HepG2 (cell line): ENCODE data around the gene STYXL1. TPM values are rescaled to one million over a fixed set of nuclear protein-coding genes. Genes with fewer than 3 reads are reported as not detected.
A peak's percentile ranks its signal among the peaks of the same experiment; 100 is the strongest.

Source experiments
- AKAP8 ChIP-seq: sonication (generic); formaldehyde crosslinking; IDR thresholded peaks from 2 replicates; pipeline ENCODE4 v1.5.1; 2020; ENCODE audit warnings: mild to moderate bottlenecking, missing genetic modification reagents
- DNMT1 ChIP-seq: sonication (generic); formaldehyde crosslinking; IDR thresholded peaks from 2 replicates; pipeline ENCODE4 v1.5.1; 2020; ENCODE audit warnings: mild to moderate bottlenecking, missing genetic modification reagents
- FOXM1 ChIP-seq: sonication (generic); formaldehyde crosslinking; IDR thresholded peaks from 2 replicates; pipeline ENCODE4 v1.5.0; 2020; ENCODE audit warnings: missing genetic modification reagents
- FOXO1 ChIP-seq: sonication (generic); formaldehyde crosslinking; IDR thresholded peaks from 2 replicates; pipeline ENCODE4 v1.4.0; 2020; ENCODE audit warnings: missing genetic modification reagents
- GABPB1 ChIP-seq: IDR thresholded peaks from 2 replicates; pipeline ENCODE4 v1.6.1; 2016; ENCODE audit warnings: mild to moderate bottlenecking, missing genetic modification reagents, moderate library complexity, missing compliant biosample characterization
- IKZF1 ChIP-seq: fragments of 450-650 bp; IDR thresholded peaks from 2 replicates; pipeline ENCODE4 v1.7.1; 2016
- ISL2 ChIP-seq: sonication (generic); formaldehyde crosslinking; IDR thresholded peaks from 2 replicates; pipeline ENCODE4 v1.5.0; 2020; ENCODE audit warnings: missing genetic modification reagents
- KLF15 ChIP-seq: sonication (generic); formaldehyde crosslinking; IDR thresholded peaks from 2 replicates; pipeline ENCODE4 v1.8.1; 2023; ENCODE audit warnings: borderline replicate concordance, mild to moderate bottlenecking, inconsistent platforms, missing genetic modification reagents, mixed read lengths
- NONO ChIP-seq, 2 experiments: fragments of 450-650 bp in 1 of 2; sonication (generic) in 1 of 2; formaldehyde crosslinking in 1 of 2; IDR thresholded peaks in 1 of 2; conservative IDR thresholded peaks in 1 of 2; 2 replicates each; pipeline versions ENCODE4 v1.6.1 to v1.8.0; 2017 to 2022; ENCODE audit warnings: mild to moderate bottlenecking in 1 of 2, missing genetic modification reagents in 1 of 2, moderate library complexity in 1 of 2
- RBFOX2 ChIP-seq: fragments of 200-400 bp; formaldehyde crosslinking; IDR thresholded peaks from 2 replicates; pipeline ENCODE4 v1.6.1; 2017; ENCODE audit warnings: low read depth, mild to moderate bottlenecking, low read length
- SATB2 ChIP-seq: sonication (generic); formaldehyde crosslinking; IDR thresholded peaks from 2 replicates; pipeline ENCODE4 v1.5.0; 2020; ENCODE audit warnings: missing genetic modification reagents
- SPEN ChIP-seq: sonication (generic); formaldehyde crosslinking; IDR thresholded peaks from 2 replicates; pipeline ENCODE4 v1.5.1; 2020; ENCODE audit warnings: low read depth, mild to moderate bottlenecking, missing genetic modification reagents
- ZBTB1 ChIP-seq: sonication (generic); formaldehyde crosslinking; IDR thresholded peaks from 2 replicates; pipeline ENCODE4 v1.4.0; 2020; ENCODE audit warnings: missing genetic modification reagents, borderline replicate concordance
- ZC3H4 ChIP-seq: sonication (generic); formaldehyde crosslinking; IDR thresholded peaks from 2 replicates; pipeline ENCODE4 v1.4.0; 2020; ENCODE audit warnings: missing genetic modification reagents, borderline replicate concordance
- ZNF136 ChIP-seq: sonication (generic); formaldehyde crosslinking; IDR thresholded peaks from 2 replicates; pipeline ENCODE4 v1.8.1; 2022; ENCODE audit warnings: low read depth, mild to moderate bottlenecking, moderate library complexity, missing genetic modification reagents
- ZNF260 ChIP-seq: sonication (generic); formaldehyde crosslinking; IDR thresholded peaks from 2 replicates; pipeline ENCODE4 v1.4.0; 2020; ENCODE audit warnings: missing genetic modification reagents, low read depth, mild to moderate bottlenecking, borderline replicate concordance
- ZNF264 ChIP-seq: sonication (generic); formaldehyde crosslinking; IDR thresholded peaks from 2 replicates; pipeline ENCODE4 v1.4.0; 2020; ENCODE audit warnings: missing genetic modification reagents
- ZNF33A ChIP-seq: sonication (generic); formaldehyde crosslinking; IDR thresholded peaks from 2 replicates; pipeline ENCODE4 v1.5.1; 2020; ENCODE audit warnings: missing genetic modification reagents, mild to moderate bottlenecking, moderate library complexity, borderline replicate concordance
- ZNF530 ChIP-seq: sonication (generic); formaldehyde crosslinking; IDR thresholded peaks from 2 replicates; pipeline ENCODE4 v1.5.0; 2020; ENCODE audit warnings: low read depth, mild to moderate bottlenecking, missing genetic modification reagents
- ZNF546 ChIP-seq: sonication (generic); formaldehyde crosslinking; conservative IDR thresholded peaks from 2 replicates; pipeline ENCODE4 v1.8.1; 2023; ENCODE audit warnings: mild to moderate bottlenecking, missing genetic modification reagents
- ZNF614 ChIP-seq: IDR thresholded peaks from 2 replicates; pipeline ENCODE4 v1.6.1; 2018; ENCODE audit warnings: missing biosample characterization, missing genetic modification reagents, inconsistent platforms, borderline replicate concordance
- ZNF644 ChIP-seq: IDR thresholded peaks from 2 replicates; pipeline ENCODE4 v1.6.1; 2016; ENCODE audit warnings: low read depth
- ZSCAN9 ChIP-seq: IDR thresholded peaks from 2 replicates; pipeline ENCODE4 v1.6.1; 2016; ENCODE audit warnings: borderline replicate concordance
- polyA plus RNA-seq, 8 experiments: library from polyadenylated mRNA; depleted of rRNA in 3 of 8; stranded (reverse) in 7 of 8; unstranded in 1 of 8; fragments of >200 nt; fragmentation: Illumina TruSeq in 4 of 8; extraction: Trizol in 4 of 8; gene quantifications; 2 replicates each; pipeline versions ENCODE4 v1.2.1 to v1.2.3, GENCODE V29; 2011 to 2016; ENCODE audit warnings: low read depth in 4 of 8, missing spikeins in 1 of 8, mixed read lengths in 1 of 8; ENCODE audit not compliant: insufficient read depth in 1 of 8
- total RNA-seq, 5 experiments: library from RNA; depleted of rRNA; stranded (reverse); fragments of >200 nt; fragmentation: Illumina TruSeq; extraction: Trizol; gene quantifications; 2 replicates each; pipeline ENCODE4 v1.2.3, GENCODE V29; 2016; ENCODE audit warnings: low read depth in 1 of 5
- TF ChIP-seq, protein P1 (sequence below): sonication (generic); formaldehyde crosslinking; IDR thresholded peaks from 2 replicates; pipeline ENCODE4 v1.4.0; 2020; ENCODE audit warnings: missing genetic modification reagents, mild to moderate bottlenecking, borderline replicate concordance
- TF ChIP-seq, protein P2 (sequence below): sonication (generic); formaldehyde crosslinking; conservative IDR thresholded peaks from 2 replicates; pipeline ENCODE4 v1.8.0; 2022; ENCODE audit warnings: missing genetic modification reagents
- TF ChIP-seq, protein P3 (sequence below): IDR thresholded peaks from 2 replicates; pipeline ENCODE4 v1.6.1; 2018; ENCODE audit warnings: missing genetic modification reagents, mild to moderate bottlenecking, missing compliant biosample characterization

STYXL1 gene
- total and polyA plus RNA-seq, 2 of the 13 experiments (the other 11 are each of a cell fraction or from before 2014, with no cell fraction given), result 23.9 to 38.3 TPM

DNA sequence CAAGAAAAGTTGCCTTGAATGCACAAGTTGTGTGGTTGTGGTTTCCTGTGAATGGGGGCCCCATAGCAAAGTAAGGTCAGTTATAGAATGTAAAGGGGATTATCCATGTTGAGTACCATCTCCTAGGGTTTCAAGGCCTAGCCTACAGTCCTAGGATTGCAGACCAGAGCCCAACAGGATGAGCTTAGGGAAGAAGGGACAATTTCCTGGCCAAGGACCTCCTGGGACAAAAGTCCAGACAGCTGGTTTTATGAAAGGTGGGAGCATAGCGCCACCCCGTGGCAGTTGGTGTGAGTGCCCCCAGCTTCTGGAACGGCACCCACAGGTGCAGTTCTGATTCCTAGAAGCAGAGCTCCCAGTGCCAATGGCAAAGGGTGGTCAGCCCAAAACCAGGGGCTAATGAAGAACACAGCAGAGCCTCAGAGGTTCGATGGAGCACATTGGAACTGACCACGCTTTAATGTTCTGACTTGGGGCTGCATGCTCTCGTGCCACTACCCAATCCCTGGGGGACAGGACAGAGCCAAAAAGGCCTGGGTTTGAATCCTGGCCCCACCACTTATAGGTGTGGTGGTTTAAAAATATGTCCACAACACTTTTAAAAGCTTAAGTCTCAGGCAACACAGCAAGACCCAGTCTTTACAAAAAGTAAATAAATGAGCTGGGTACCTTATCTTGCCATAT, 27.6 kb downstream of the STYXL1 start (continued):
- TF ChIP-seq GABPB1 (CRISPR knock-in tag), result no peak; the same call in 1 of the 2 replicates
- no peak for TF ChIP-seq ZC3H4 (CRISPR knock-in tag)
- TF ChIP-seq KLF15 (CRISPR knock-in tag), result no peak
- TF ChIP-seq ZSCAN9 (CRISPR knock-in tag), result no peak
- no peak for TF ChIP-seq FOXO1 (CRISPR knock-in tag)
- TF ChIP-seq ZNF546, result no peak
- TF ChIP-seq, protein P1, sequence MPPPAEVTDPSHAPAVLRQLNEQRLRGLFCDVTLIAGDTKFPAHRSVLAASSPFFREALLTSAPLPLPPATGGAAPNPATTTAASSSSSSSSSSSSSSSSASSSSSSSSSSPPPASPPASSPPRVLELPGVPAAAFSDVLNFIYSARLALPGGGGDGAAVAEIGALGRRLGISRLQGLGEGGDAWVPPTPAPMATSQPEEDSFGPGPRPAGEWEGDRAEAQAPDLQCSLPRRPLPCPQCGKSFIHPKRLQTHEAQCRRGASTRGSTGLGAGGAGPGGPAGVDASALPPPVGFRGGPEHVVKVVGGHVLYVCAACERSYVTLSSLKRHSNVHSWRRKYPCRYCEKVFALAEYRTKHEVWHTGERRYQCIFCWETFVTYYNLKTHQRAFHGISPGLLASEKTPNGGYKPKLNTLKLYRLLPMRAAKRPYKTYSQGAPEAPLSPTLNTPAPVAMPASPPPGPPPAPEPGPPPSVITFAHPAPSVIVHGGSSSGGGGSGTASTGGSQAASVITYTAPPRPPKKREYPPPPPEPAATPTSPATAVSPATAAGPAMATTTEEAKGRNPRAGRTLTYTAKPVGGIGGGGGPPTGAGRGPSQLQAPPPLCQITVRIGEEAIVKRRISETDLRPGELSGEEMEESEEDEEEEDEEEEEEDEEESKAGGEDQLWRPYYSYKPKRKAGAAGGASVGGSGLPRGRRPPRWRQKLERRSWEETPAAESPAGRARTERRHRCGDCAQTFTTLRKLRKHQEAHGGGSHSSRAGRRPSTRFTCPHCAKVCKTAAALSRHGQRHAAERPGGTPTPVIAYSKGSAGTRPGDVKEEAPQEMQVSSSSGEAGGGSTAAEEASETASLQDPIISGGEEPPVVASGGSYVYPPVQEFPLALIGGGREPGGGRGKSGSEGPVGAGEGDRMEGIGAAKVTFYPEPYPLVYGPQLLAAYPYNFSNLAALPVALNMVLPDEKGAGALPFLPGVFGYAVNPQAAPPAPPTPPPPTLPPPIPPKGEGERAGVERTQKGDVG (CRISPR knock-in tag), result no peak
- no peak for TF ChIP-seq ZNF33A (CRISPR knock-in tag)
- no peak for TF ChIP-seq ZNF644 (CRISPR knock-in tag)
- no peak for TF ChIP-seq DNMT1 (CRISPR knock-in tag)
- no peak for TF ChIP-seq FOXM1 (CRISPR knock-in tag)
- TF ChIP-seq IKZF1, result no peak
- TF ChIP-seq ZNF136 (CRISPR knock-in tag), result no peak
- TF ChIP-seq, protein P2, sequence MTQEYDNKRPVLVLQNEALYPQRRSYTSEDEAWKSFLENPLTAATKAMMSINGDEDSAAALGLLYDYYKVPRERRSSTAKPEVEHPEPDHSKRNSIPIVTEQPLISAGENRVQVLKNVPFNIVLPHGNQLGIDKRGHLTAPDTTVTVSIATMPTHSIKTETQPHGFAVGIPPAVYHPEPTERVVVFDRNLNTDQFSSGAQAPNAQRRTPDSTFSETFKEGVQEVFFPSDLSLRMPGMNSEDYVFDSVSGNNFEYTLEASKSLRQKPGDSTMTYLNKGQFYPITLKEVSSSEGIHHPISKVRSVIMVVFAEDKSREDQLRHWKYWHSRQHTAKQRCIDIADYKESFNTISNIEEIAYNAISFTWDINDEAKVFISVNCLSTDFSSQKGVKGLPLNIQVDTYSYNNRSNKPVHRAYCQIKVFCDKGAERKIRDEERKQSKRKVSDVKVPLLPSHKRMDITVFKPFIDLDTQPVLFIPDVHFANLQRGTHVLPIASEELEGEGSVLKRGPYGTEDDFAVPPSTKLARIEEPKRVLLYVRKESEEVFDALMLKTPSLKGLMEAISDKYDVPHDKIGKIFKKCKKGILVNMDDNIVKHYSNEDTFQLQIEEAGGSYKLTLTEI (CRISPR knock-in tag), result no peak
- no peak for TF ChIP-seq ZNF264 (CRISPR knock-in tag)
- TF ChIP-seq, protein P3, sequence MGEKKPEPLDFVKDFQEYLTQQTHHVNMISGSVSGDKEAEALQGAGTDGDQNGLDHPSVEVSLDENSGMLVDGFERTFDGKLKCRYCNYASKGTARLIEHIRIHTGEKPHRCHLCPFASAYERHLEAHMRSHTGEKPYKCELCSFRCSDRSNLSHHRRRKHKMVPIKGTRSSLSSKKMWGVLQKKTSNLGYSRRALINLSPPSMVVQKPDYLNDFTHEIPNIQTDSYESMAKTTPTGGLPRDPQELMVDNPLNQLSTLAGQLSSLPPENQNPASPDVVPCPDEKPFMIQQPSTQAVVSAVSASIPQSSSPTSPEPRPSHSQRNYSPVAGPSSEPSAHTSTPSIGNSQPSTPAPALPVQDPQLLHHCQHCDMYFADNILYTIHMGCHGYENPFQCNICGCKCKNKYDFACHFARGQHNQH (CRISPR knock-in tag), result peak; percentile 41; the same call in 1 of the 2 replicates
- no peak for TF ChIP-seq RBFOX2
- TF ChIP-seq ZBTB1 (CRISPR knock-in tag), result no peak
- TF ChIP-seq SPEN (CRISPR knock-in tag), result 0 out of 2 replicates have a peak, but pooled peaks have one; percentile 52
- no peak for TF ChIP-seq SATB2 (CRISPR knock-in tag)
- no peak for TF ChIP-seq AKAP8 (CRISPR knock-in tag)
- TF ChIP-seq ZNF260 (CRISPR knock-in tag), result no peak
- no peak for TF ChIP-seq ISL2
- TF ChIP-seq NONO (IDR thresholded peaks at IDR 0.05), result no peak
- TF ChIP-seq NONO (CRISPR knock-in tag; conservative IDR thresholded peaks at IDR 0.05), result no peak; the same call in 1 of the 2 replicates
- no peak for TF ChIP-seq ZNF530 (CRISPR knock-in tag)
- TF ChIP-seq ZNF614 (CRISPR knock-in tag), result no peak
